GM18517 (cell line): ENCODE data around the gene SNAPIN.

ENCODE experiments used
- ATAC-seq: cut with Tn5 transposase; IDR thresholded peaks from one replicate; pipeline ENCODE4 v1.9.1; 2021; ENCODE audit warnings: mild to moderate bottlenecking, moderate library complexity; ENCODE audit not compliant: unreplicated experiment

Gene SNAPIN

GRCh38 chr1:153699768-153700167, 41.3 kb downstream of the SNAPIN start:
- no peak for ATAC-seq

DNA sequence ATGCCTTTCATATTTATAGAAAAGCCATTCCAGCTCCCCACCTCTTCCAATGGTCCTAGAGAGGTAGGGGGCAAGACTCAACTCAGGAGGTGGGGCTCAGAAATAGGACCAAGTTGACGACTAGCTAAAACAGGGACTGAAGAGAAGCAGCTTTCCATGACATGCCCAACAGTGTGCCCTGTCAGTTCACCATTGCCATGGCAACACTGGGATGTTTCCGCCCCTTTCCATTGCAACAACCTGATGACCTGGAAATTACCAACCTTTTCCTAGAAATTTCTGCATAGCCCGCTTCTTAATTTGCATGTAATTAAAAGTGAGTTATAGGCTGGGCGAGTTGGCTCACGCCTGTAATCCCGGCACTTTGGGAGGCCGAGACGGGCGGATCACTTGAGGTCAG, 47.0 kb downstream of the SNAPIN start:
- ATAC-seq, result no peak

GRCh38 chr1:153711026-153711425, 52.5 kb downstream of the SNAPIN start:
- ATAC-seq, result no peak
